PC-9 (cell line): ENCODE measurements around the gene PITPNB.
A peak's percentile ranks its signal among the peaks of the same experiment; 100 is the strongest.

ENCODE experiments used
- CTCF ChIP-seq: fragments of 200-600 bp; sonication (generic); conservative IDR thresholded peaks from 2 replicates; pipeline ENCODE4 v1.6.1; 2017; ENCODE audit warnings: mixed run types, antibody characterized with exemption, mild to moderate bottlenecking, moderate library complexity
- EZH2 ChIP-seq: fragments of 200-600 bp; sonication (generic); IDR thresholded peaks from 2 replicates; pipeline ENCODE4 v1.8.0; 2017; ENCODE audit warnings: antibody characterized with exemption, low read depth

DNA sequence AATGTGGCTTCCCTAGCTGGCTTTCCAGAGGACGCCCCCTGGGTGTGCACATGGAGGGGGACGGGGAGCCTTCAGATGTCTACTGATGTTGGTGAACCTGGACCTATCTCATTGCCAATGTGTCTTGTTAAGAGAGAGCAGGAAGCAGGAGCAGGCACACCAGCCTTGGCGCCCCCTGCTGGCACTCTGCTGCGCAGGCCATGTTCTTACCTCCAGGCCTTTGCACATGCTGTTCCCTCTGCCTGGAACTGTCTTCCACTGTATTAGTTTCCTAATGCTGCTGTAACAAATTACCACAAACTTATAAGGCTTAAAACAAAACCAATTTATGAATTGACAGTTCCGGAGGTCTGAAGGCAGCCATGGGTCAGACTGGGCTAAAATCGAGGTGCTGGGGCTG, 93.9 kb downstream of the PITPNB start:
- TF ChIP-seq CTCF = peak; percentile 56
- TF ChIP-seq EZH2 = no peak
